ENCODE measurements around the gene LAG3.
A peak's percentile ranks its signal among the peaks of the same experiment; 100 is the strongest.

LAG3 gene

GRCh38 chr12:6753772-6754356 is 18.5 kb upstream of the LAG3 start:
- ATAC-seq (no peak), DNase-seq (no peak)

DNA sequence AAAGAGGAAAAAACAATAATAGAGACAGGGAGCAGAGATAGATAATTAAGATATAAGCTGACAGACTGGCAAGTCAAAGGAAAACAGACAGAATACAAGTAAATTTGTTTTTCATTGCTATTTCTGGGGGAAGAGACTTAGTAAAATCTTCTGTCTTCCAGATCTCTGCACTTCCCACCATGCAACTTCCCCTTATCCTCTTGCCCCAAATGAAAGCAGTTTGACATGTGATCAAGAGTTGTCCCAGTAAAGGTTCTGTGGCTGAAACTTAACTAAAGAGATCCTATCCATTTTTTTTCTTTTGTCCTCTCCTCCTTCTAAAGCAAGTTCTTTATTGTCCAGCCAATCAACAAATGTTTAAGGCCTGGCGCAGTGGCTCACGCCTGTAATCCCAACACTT is 17.9 kb upstream of the LAG3 start:
- DNase-seq (no peak), ATAC-seq (no peak)

DNA sequence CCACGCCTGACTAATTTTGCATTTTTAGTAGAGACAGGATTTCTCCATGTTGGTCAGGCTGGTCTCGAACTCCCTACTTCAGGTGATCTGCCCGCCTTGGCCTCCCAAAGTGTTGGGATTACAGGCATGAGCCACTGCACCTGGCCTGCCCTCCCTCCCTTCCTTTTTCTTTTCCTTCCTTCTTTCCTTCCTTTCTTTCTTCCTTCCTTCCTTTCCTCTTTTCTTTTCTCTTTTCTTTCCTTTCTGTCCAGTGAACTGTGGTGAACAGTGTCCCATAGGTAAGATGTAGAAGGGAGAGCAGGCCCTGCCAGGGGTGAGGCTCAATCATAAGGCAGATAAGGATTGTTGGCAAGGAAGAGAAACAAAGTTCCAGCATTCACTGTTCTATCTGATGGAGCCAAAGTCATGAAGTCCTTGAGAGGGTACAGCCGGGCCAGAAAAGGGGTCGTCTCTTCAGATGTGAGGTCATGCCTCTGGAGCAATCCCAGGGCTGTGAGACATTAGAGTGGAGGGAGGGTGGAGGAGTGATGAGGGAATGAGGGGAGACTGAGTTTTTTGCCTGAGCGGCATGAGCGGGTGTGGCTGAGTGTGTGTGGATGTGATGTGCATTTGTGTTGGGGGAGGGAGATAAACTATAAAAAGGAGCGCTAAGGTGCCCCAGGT is 15.2 kb upstream of the LAG3 start:
- DNase-seq (no peak), ATAC-seq (no peak)

DNA sequence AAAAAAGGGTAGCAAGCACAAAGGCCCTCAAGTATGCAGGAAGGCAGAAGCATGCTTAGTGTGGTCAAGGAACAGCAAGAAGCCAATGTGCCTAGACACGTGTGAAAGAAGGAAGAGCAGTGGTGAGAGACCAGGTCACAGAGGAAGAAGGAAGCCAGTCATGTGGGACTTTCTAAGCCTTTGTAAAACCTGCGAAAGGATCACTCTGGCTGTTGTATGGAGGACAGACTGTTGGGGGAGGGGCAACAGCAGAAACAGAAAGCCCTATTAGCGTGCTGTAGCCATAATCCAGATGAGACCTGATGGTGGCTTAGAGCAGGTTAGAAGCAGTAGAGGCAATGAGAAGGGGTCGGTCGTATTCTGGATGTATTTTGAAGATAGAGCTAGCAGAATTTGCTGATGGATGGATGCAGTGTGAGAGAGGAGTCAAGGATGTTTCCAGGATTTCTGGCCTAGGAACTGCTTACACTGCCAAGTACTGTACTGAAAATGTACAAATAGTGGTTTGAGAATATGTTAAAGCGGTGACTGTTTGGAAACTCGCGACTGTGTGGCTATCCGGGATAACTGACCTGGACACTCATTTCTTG is 13.7 kb upstream of the LAG3 start:
- ATAC-seq (no peak), DNase-seq (no peak)

- ATAC-seq = no peak
- DNase-seq = no peak
Observed at GRCh38 chr12:6759741-6760140, 12.6 kb upstream of the LAG3 start.

GRCh38 chr12:6763380-6763779 is 8.9 kb upstream of the LAG3 start:
- DNase-seq = no peak
- no peak for ATAC-seq

GRCh38 chr12:6764011-6764828 is 8.1 kb upstream of the LAG3 start:
- DNase-seq = peak; percentile 56
- peak; percentile 79 for ATAC-seq

GRCh38 chr12:6765048-6765633 is 7.2 kb upstream of the LAG3 start:
- ATAC-seq (no peak), DNase-seq (no peak)

GRCh38 chr12:6765634-6766581 is 6.4 kb upstream of the LAG3 start, which contains the start of gene PTMS:
PTMS (plus strand) TSS chr12:6766363; CDS start chr12:6766706, 343 bp downstream.
- DNase-seq (peak; percentile 66), ATAC-seq (no peak)

DNA sequence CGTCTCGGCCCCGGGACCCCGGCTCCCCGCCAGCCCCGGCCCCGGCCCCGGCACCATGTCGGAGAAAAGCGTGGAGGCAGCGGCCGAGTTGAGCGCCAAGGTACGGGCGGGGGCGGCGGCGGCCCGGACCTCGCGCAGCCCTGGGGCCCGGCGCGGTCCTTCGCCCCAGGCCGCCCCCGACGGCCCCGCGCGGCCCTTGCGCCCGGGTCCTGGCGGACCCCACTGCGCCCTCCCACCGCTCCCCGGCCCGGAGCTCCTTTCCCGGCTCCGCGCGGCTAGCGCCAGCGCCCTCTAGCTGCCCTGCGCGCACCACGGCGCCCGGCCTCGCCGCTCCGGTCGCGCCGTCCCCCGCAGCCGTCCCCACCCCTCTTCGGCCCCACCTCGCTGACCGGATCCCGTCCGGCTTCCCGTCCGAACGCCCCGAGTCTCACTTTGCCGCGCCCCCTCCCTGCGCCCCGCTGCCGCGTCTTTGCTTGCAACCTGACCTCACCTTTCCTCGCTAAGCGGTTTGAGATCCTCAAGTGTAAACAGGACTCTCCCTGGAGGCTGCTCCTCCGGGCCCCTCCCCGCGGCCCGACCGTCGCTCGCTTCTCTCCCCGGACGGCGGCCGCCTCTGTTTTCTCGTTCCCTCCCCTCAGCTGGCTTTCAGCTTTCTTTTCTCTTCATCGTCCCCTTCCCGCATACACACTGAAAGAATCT is 5.5 kb upstream of the LAG3 start:
- peak; percentile 78 for DNase-seq
- peak; percentile 69 for ATAC-seq

- no peak for DNase-seq
- ATAC-seq = no peak
Observed at GRCh38 chr12:6767353-6768319, 4.7 kb upstream of the LAG3 start.

GRCh38 chr12:6768437-6768914 is 3.8 kb upstream of the LAG3 start:
- DNase-seq (no peak), ATAC-seq (no peak)

GRCh38 chr12:6768990-6769389 is 3.3 kb upstream of the LAG3 start:
- DNase-seq (no peak), ATAC-seq (no peak)

DNA sequence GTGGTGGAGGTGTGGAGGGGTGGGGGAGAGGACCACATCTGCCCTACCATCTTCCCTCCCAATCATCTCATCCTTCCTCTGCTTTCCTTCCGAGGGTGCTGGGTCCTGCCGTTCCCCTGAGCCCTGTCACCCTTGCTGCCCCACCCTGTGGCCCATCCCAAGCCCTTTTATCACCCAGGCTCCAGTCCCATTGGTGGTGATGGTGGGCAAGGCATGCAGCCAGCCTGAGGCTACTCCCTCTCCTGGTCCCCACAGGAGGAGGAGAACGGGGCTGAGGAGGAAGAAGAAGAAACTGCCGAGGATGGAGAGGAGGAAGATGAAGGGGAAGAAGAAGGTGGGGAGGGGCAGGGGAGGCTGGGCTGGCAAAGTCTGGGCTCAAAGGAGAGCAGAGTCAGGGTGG is 2.7 kb upstream of the LAG3 start:
- ATAC-seq = no peak

DNA sequence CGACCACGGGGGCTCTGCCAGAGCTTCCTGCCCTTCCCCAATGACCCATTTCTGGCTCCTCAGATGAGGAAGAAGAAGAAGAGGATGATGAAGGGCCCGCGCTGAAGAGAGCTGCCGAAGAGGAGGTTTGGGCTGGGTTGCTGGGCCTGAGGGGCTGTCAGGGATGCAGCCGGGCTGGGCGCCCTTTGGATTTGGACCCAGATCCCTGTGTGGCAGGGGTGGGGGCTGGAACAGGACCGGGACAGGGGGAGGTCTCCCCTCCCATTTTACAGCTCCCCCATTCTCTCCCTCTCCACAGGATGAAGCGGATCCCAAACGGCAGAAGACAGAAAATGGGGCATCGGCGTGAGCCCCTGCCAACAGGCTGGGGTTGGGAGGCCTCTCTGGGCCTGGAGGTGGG is 2.2 kb upstream of the LAG3 start:
- ATAC-seq = no peak

More for the DNA sequence above, 2.7 kb upstream of the LAG3 start:
- no peak for DNase-seq

DNA sequence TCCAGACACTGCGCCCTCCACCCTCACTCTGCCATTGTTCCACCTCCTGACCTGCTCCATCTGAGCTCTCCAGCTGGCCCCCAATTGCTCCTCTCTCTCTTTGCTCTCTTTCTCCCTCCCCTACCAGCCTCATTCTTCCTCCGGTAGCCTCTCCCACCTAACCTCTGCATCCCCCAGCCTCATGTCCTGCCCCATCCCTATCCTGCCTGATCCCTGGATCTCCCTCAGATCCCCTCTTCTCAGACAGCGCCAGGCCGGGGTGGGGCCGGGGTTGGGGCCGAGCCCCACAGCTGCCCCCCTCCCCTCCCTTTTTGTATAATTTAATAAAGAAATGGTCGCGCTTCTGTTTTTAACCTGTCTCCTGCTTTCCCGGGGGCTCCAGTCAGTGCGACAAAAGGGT is 1.7 kb upstream of the LAG3 start:
- DNase-seq = no peak
- ATAC-seq = no peak

More for the DNA sequence above, 2.2 kb upstream of the LAG3 start:
- DNase-seq = no peak

DNA sequence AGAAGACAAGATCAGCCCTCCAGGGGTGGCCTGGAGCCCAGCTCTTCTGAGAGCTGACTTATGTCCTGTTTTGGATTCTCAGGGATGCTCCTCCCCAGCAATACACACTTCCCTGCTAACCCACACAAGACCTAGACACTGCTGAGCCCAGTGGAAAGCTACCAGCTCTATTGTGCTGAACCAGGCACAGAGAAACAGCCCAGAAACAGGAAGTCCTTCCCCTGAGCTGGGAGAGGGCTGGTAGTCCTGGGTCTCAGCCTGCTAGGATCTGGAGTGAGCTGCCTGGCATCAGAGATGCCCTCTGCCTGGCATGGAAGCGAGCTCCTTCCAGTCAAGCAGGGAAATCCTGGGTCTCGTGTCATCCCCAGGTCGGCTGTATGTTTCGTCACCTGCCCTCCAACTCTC is 1.2 kb upstream of the LAG3 start:
- DNase-seq = no peak
- no peak for ATAC-seq

- DNase-seq (no peak), ATAC-seq (no peak)
Observed at GRCh38 chr12:6771509-6772330, 600 bp upstream of the LAG3 start.
